ENCODE measurements around the gene CPA3.

The CPA3 gene

GRCh38 chr3:148922467-148922866 is 57.4 kb downstream of the CPA3 start:
- DNase-seq (ENCODE audit: low read depth): no peak

- DNase-seq (ENCODE audit: low read depth): no peak
These were observed 58.5 kb downstream of the CPA3 start for GRCh38 chr3:148923592-148923991.

- DNase-seq (ENCODE audit: low read depth): no peak
These were observed 59.5 kb downstream of the CPA3 start for GRCh38 chr3:148924562-148924961.

- no peak for DNase-seq (ENCODE audit: low read depth)
These were observed 60.7 kb downstream of the CPA3 start for GRCh38 chr3:148925845-148926244.

GRCh38 chr3:148930752-148931151 is 65.7 kb downstream of the CPA3 start:
- DNase-seq (ENCODE audit: low read depth): no peak

- no peak for DNase-seq (ENCODE audit: low read depth)
These were observed 66.5 kb downstream of the CPA3 start for GRCh38 chr3:148931574-148931973.

- DNase-seq (ENCODE audit: low read depth): no peak
These were observed 67.9 kb downstream of the CPA3 start for GRCh38 chr3:148932972-148933371.

- DNase-seq (ENCODE audit: low read depth): no peak
These were observed 72.6 kb downstream of the CPA3 start for GRCh38 chr3:148937467-148938255.

- no peak for DNase-seq (ENCODE audit: low read depth)
These were observed 73.2 kb downstream of the CPA3 start for GRCh38 chr3:148938306-148938705.

GRCh38 chr3:148938936-148939335 is 73.8 kb downstream of the CPA3 start:
- DNase-seq (ENCODE audit: low read depth): no peak

- no peak for DNase-seq (ENCODE audit: low read depth)
These were observed 75.9 kb downstream of the CPA3 start for GRCh38 chr3:148940983-148941382.

GRCh38 chr3:148943506-148944205 is 78.6 kb downstream of the CPA3 start:
- no peak for DNase-seq (ENCODE audit: low read depth)

GRCh38 chr3:148945116-148945515 is 80.0 kb downstream of the CPA3 start:
- no peak for DNase-seq (ENCODE audit: low read depth)
